A673 (cell line): ENCODE measurements around the gene GRIN2A. TPM values are rescaled to one million over a fixed set of nuclear protein-coding genes. Genes with fewer than 3 reads are reported as not detected.
A peak's percentile ranks its signal among the peaks of the same experiment; 100 is the strongest.

Source experiments
- BruUV-seq: library from RNA; stranded (reverse); fragments of 400-500 nt; replicated peaks from 2 replicates; lab custom pipeline; 2021; lab: Mats Ljungman, UMichigan
- CTCF ChIA-PET: fragments of 300-600 bp; sonication (Branson Sonifier 250); formaldehyde crosslinking; loops from one replicate; lab custom pipeline; 2022; ENCODE audit warnings: antibody characterized with exemption; lab: Charles Lee
- POLR2A ChIA-PET: fragments of 300-600 bp; sonication (Branson Sonifier 250); formaldehyde crosslinking; loops from one replicate; lab custom pipeline; 2022; ENCODE audit warnings: antibody characterized with exemption; ENCODE audit not compliant: low non-redundant PET; lab: Charles Lee
- DNase-seq: peaks from one replicate; pipeline ENCODE4 v3.0.0-alpha.2; 2015; ENCODE audit warnings: low spot score
- H3K27ac ChIP-seq: fragments of 200-600 bp; sonication (generic); 2 replicates; pipeline ENCODE4 v1.5.1; 2016; ENCODE audit warnings: mixed run types, low read depth, mild to moderate bottlenecking, mixed read lengths, antibody characterized with exemption, low read length; ENCODE audit not compliant: poor library complexity, severe bottlenecking
- H3K27me3 ChIP-seq: fragments of 200-600 bp; sonication (generic); replicated peaks from 2 replicates; pipeline ENCODE4 v1.6.1; 2017; ENCODE audit warnings: mixed run types, low read depth, mild to moderate bottlenecking, mixed read lengths, antibody characterized with exemption, low read length; ENCODE audit not compliant: insufficient read depth, poor library complexity
- H3K36me3 ChIP-seq: fragments of 200-600 bp; sonication (generic); 2 replicates; pipeline ENCODE4 v1.6.1; 2016; ENCODE audit warnings: mixed run types, mild to moderate bottlenecking, mixed read lengths, antibody characterized with exemption, low read length; ENCODE audit not compliant: insufficient read depth, poor library complexity, severe bottlenecking
- H3K4me1 ChIP-seq: fragments of 200-600 bp; sonication (generic); 2 replicates; pipeline ENCODE4 v1.6.1; 2017; ENCODE audit warnings: mixed run types, mild to moderate bottlenecking, mixed read lengths, antibody characterized with exemption, low read length; ENCODE audit not compliant: insufficient read depth, poor library complexity, severe bottlenecking
- H3K4me3 ChIP-seq: fragments of 200-600 bp; sonication (generic); 2 replicates; pipeline ENCODE4 v1.5.1; 2016; ENCODE audit warnings: low read depth, mixed run types, mild to moderate bottlenecking, mixed read lengths, low read length; ENCODE audit not compliant: poor library complexity, severe bottlenecking
- H3K9me3 ChIP-seq: fragments of 200-600 bp; sonication (generic); 2 replicates; pipeline ENCODE4 v1.6.1; 2016; ENCODE audit warnings: mixed run types, low read depth, mild to moderate bottlenecking, mixed read lengths, antibody characterized with exemption, low read length; ENCODE audit not compliant: poor library complexity, severe bottlenecking
- CTCF ChIP-seq: fragments of 300-800, 200-600 bp; sonication (generic); conservative IDR thresholded peaks from 2 replicates; pipeline ENCODE4 v1.5.1; 2017; ENCODE audit warnings: low read depth, mild to moderate bottlenecking, antibody characterized with exemption, low read length, moderate library complexity, mixed read lengths
- EZH2 ChIP-seq: fragments of 200-600 bp; sonication (generic); IDR thresholded peaks from 2 replicates; pipeline ENCODE4 v1.6.1; 2017; ENCODE audit warnings: borderline replicate concordance, low read depth, mild to moderate bottlenecking, mixed read lengths, antibody characterized with exemption, low read length; ENCODE audit not compliant: poor library complexity, severe bottlenecking
- intact Hi-C: fragments of 100-400 bp; cut with micrococcal nuclease; formaldehyde crosslinking; loops from one replicate; pipeline ENCODE4 v1.10.0; 2022; ENCODE audit not compliant: unreplicated experiment
- total RNA-seq: library from RNA; stranded (reverse); gene quantifications from 2 replicates; pipeline ENCODE4 v1.2.3, GENCODE V29; 2021

Gene GRIN2A
- total RNA-seq, 1 experiment from 2014 or later: 1.2 TPM

GRCh38 chr16:9790199-9790598 lies 392.0 kb downstream of the GRIN2A start:
- no peaks in the 10 kb centered on the region for H3K27me3 ChIP-seq
- H3K27ac ChIP-seq: no peak overlapping the region
- BruUV-seq: no TSS peak
- no peak for TF ChIP-seq EZH2
- no peak for TF ChIP-seq CTCF
- H3K9me3 ChIP-seq: no peaks in the 10 kb centered on the region
- no peak overlapping the region for H3K4me3 ChIP-seq
- CTCF ChIA-PET: no interaction called here
- H3K36me3 ChIP-seq: no peaks in the 10 kb centered on the region
- DNase-seq: no peak
- POLR2A ChIA-PET: no interaction called here
- H3K4me1 ChIP-seq: no peaks in the 10 kb centered on the region
- intact Hi-C loops: no loop called here

GRCh38 chr16:9787717-9788116 lies 394.5 kb downstream of the GRIN2A start:
- no peak for TF ChIP-seq CTCF
- TF ChIP-seq EZH2: no peak
- ChIA-PET POLR2A (no interaction called here), CTCF (no interaction called here)
- no peaks in the 10 kb centered on the region for H3K9me3 ChIP-seq
- H3K27me3 ChIP-seq: no peaks in the 10 kb centered on the region
- H3K4me3 ChIP-seq: no peak overlapping the region
- no peak overlapping the region for H3K27ac ChIP-seq
- no TSS peak for BruUV-seq
- DNase-seq: peak; percentile 26
- intact Hi-C loops: no loop called here
- no peaks in the 10 kb centered on the region for H3K36me3 ChIP-seq
- no peaks in the 10 kb centered on the region for H3K4me1 ChIP-seq

- TF ChIP-seq CTCF (no peak), EZH2 (no peak)
- BruUV-seq: no TSS peak
- no peak for DNase-seq
- H3K4me1 ChIP-seq: no peaks in the 10 kb centered on the region
- CTCF ChIA-PET: no interaction called here
- H3K36me3 ChIP-seq: no peaks in the 10 kb centered on the region
- H3K27ac ChIP-seq: no peak overlapping the region
- no peaks in the 10 kb centered on the region for H3K27me3 ChIP-seq
- H3K4me3 ChIP-seq: no peak overlapping the region
- intact Hi-C loops: no loop called here
- no peaks in the 10 kb centered on the region for H3K9me3 ChIP-seq
- POLR2A ChIA-PET: no interaction called here
Observed at GRCh38 chr16:9780831-9781230, 401.4 kb downstream of the GRIN2A start.
